Type B pancreatic cell (in vitro differentiated cells): ENCODE measurements around the gene IL21. TPM values are rescaled to one million over a fixed set of nuclear protein-coding genes. Genes with fewer than 3 reads are reported as not detected.

Experiments used
- DNase-seq: peaks from one replicate; pipeline ENCODE4 v3.0.0; 2021; ENCODE audit warnings: mixed read lengths; ENCODE audit not compliant: unreplicated experiment; ENCODE audit errors: extremely low spot score
- H3K27ac Mint-ChIP-seq: 2 replicates; pipeline ENCODE4 v1.8.0; 2021; ENCODE audit warnings: mild to moderate bottlenecking, mixed read lengths
- H3K27me3 Mint-ChIP-seq: 2 replicates; pipeline ENCODE4 v1.8.0; 2021; ENCODE audit warnings: mixed read lengths
- H3K36me3 Mint-ChIP-seq: 2 replicates; pipeline ENCODE4 v1.8.0; 2021; ENCODE audit warnings: mixed read lengths
- H3K4me1 Mint-ChIP-seq: one replicate; pipeline ENCODE4 v1.8.0; 2021; ENCODE audit warnings: mixed read lengths; ENCODE audit not compliant: unreplicated experiment
- H3K4me3 Mint-ChIP-seq: 2 replicates; pipeline ENCODE4 v1.8.0; 2021; ENCODE audit warnings: mild to moderate bottlenecking, mixed read lengths
- H3K9me3 Mint-ChIP-seq: 2 replicates; pipeline ENCODE4 v1.8.0; 2021; ENCODE audit warnings: mixed read lengths
- total RNA-seq: library from RNA; stranded (reverse); gene quantifications from 2 replicates; pipeline ENCODE4 v1.2.1, GENCODE V29; 2021; ENCODE audit warnings: low replicate concordance
- TF ChIP-seq, protein P1 (sequence below): fragments of 200-600 bp; sonication (generic); conservative IDR thresholded peaks from 2 replicates; pipeline ENCODE4 v1.5.0; 2021; ENCODE audit warnings: antibody characterized with exemption, mild to moderate bottlenecking

The IL21 gene
- total RNA-seq, 1 donor from 2014 or later = not detected

DNA sequence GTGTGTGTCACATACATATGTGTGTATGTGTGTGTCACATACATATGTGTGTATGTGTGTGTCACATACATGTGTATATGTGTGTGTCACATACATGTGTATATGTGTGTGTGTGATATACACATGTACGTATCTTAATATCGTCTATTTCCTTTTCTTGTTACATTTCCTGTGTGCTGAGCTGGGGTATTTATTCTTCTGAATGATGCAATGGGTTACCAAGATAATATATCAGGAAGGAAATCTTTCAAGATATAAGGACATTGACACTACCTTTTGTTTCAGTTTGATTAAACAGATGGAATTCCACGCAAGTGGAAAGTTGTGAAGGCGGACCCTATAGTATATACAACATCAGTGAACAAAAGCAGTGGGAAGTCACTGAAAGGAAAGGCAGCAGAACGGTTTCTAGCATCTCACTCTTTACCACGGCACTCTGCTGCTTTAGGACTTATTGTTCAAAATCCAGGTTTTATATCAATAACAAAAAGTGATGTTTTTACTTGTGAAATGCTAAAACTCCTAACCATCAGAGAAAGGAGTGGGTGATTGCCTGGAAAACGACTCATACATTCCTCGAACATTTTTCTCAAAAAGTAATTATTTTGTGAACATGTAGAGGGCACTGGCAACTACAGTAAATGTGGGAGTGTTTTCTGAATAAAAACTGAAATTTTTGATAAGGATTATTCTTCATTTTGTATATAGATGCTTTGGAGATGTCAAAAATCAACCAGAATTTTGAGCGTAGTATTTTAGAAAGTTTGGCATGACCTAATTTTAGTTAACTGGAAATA lies 43.1 kb upstream of the IL21 start:
- TF ChIP-seq, protein P1, sequence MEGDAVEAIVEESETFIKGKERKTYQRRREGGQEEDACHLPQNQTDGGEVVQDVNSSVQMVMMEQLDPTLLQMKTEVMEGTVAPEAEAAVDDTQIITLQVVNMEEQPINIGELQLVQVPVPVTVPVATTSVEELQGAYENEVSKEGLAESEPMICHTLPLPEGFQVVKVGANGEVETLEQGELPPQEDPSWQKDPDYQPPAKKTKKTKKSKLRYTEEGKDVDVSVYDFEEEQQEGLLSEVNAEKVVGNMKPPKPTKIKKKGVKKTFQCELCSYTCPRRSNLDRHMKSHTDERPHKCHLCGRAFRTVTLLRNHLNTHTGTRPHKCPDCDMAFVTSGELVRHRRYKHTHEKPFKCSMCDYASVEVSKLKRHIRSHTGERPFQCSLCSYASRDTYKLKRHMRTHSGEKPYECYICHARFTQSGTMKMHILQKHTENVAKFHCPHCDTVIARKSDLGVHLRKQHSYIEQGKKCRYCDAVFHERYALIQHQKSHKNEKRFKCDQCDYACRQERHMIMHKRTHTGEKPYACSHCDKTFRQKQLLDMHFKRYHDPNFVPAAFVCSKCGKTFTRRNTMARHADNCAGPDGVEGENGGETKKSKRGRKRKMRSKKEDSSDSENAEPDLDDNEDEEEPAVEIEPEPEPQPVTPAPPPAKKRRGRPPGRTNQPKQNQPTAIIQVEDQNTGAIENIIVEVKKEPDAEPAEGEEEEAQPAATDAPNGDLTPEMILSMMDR = no peak
- peaks cover 9% of the 10 kb centered on the region for H3K27me3 Mint-ChIP-seq
- H3K4me1 Mint-ChIP-seq = no peaks in the 10 kb centered on the region
- no peak for DNase-seq
- no peak overlapping the region for H3K4me3 Mint-ChIP-seq
- no peaks in the 10 kb centered on the region for H3K36me3 Mint-ChIP-seq
- H3K9me3 Mint-ChIP-seq = no peaks in the 10 kb centered on the region
- no peak overlapping the region for H3K27ac Mint-ChIP-seq

GRCh38 chr4:122663291-122663690 lies 42.4 kb upstream of the IL21 start:
- no peak for DNase-seq
- TF ChIP-seq, protein P1 = no peak
- peaks cover 7% of the 10 kb centered on the region for H3K27me3 Mint-ChIP-seq
- no peaks in the 10 kb centered on the region for H3K36me3 Mint-ChIP-seq
- H3K27ac Mint-ChIP-seq = no peak overlapping the region
- no peak overlapping the region for H3K4me3 Mint-ChIP-seq
- H3K4me1 Mint-ChIP-seq = no peaks in the 10 kb centered on the region
- no peaks in the 10 kb centered on the region for H3K9me3 Mint-ChIP-seq

GRCh38 chr4:122662701-122663100 lies 41.8 kb upstream of the IL21 start:
- Mint-ChIP-seq H3K36me3 (no peaks in the 10 kb centered on the region), H3K4me3 (no peak overlapping the region), H3K27ac (no peak overlapping the region), H3K9me3 (no peaks in the 10 kb centered on the region), H3K27me3 (peaks cover 7% of the 10 kb centered on the region), H3K4me1 (no peaks in the 10 kb centered on the region)
- TF ChIP-seq, protein P1 = no peak
- DNase-seq = no peak

DNA sequence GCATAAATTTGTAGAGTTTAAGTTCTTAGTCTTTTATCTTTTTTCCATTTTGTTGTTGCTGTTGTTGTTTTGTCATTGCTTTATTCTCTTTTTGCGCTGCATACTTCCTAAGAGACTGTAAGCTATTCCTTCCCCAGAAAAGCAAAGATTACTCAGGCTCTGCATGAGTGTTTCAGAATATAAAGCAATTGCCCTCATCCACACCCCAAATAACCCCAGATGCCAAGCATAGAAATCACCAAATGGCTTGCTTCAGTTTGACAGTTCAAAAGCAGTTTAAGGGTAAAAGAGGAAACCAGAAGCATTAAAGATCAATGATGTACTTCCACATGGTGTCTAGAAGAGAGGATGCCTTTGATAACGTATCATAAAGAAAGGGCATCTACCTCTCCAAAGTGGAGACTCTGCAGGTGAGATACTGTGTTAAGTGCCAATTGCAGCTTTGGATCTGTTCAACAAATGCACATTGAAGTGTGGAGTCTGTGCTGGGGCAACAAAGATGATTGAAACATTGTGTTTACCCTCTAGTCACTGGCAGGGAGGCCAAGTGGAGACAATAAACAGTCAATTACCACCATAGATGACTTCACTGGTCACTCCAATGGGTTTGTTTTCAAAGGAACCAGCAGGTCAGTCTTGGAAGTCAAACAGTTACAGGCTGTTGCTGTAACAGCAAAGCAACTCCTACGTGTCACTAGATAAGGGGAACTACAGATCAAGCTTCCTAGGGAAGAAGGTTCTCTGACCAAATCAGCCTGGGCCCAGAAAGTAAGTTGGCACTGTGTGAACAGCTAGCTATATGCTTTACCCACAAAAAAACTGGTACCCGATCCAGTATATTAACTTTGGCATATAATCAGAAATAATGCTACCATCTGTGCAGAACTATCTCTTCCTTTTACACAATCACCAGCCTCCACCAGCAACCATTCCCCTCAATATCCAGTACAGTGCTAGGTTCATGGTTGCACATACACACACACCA lies 40.6 kb upstream of the IL21 start:
- Mint-ChIP-seq H3K27me3 (peaks cover 7% of the 10 kb centered on the region), H3K4me1 (no peaks in the 10 kb centered on the region), H3K36me3 (no peaks in the 10 kb centered on the region), H3K9me3 (no peaks in the 10 kb centered on the region), H3K4me3 (no peak overlapping the region), H3K27ac (no peak overlapping the region)
- DNase-seq = no peak
- TF ChIP-seq, protein P1 = no peak

DNA sequence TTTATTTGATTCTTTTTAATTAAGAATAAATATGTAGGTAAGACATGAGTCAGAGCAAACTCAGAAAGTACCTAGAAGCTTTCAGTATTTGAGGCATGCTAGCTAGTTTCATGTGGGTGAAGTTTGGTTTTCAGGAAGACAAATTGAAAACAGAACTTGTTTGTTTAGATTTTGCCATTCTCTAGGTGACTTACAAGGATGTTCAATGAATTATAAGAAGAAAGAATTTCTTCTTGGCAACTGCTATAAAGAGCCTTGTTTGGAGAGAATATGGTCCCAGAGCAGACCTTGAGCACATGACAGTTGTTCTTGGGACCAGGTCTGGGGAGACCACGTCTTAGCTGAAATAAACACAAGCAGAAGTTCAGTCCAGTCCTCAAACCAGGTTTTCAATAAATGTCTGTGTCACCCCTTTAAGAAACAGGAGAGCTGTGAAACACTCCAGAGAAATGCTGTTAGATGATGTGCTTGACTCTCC lies 38.0 kb upstream of the IL21 start:
- no peak overlapping the region for H3K27ac Mint-ChIP-seq
- H3K4me1 Mint-ChIP-seq = no peaks in the 10 kb centered on the region
- H3K27me3 Mint-ChIP-seq = peaks cover 7% of the 10 kb centered on the region
- H3K9me3 Mint-ChIP-seq = no peaks in the 10 kb centered on the region
- H3K36me3 Mint-ChIP-seq = no peaks in the 10 kb centered on the region
- TF ChIP-seq, protein P1 = no peak
- no peak for DNase-seq
- no peak overlapping the region for H3K4me3 Mint-ChIP-seq
